Aorta (tissue), 5 donors: ENCODE data around the gene FABP2. TPM values are rescaled to one million over a fixed set of nuclear protein-coding genes. Genes with fewer than 3 reads are reported as not detected.
A peak's percentile ranks its signal among the peaks of the same experiment; 100 is the strongest.

ENCODE experiments used
- ATAC-seq: fragments of 200-7000 bp; cut with Tn5 transposase; one replicate; pipeline ENCODE4 v1.9.1; 2022; ENCODE audit warnings: moderate library complexity; ENCODE audit not compliant: low FRiP score
- DNase-seq, 2 donors: peaks; one replicate each; pipeline ENCODE4 v3.0.0-alpha.2; 2020
- H3K27ac ChIP-seq, 2 donors: one replicate each; pipeline ENCODE4 v1.5.1; 2013; ENCODE audit warnings: low read length in 2 of 2, mild to moderate bottlenecking in 2 of 2, moderate library complexity in 2 of 2, control low read depth in 1 of 2, inconsistent platforms in 1 of 2, low read depth in 1 of 2
- H3K27me3 ChIP-seq, 2 donors: one replicate each; pipeline ENCODE4 v1.6.1; 2013; ENCODE audit warnings: control low read depth in 1 of 2, low read length in 1 of 2, mild to moderate bottlenecking in 1 of 2, moderate library complexity in 1 of 2; ENCODE audit not compliant: insufficient read depth in 2 of 2, control insufficient read depth in 1 of 2
- H3K36me3 ChIP-seq, 2 donors: one replicate each; pipeline ENCODE4 v1.6.1; 2013; ENCODE audit warnings: control low read depth in 1 of 2, low read length in 1 of 2, mild to moderate bottlenecking in 1 of 2; ENCODE audit not compliant: insufficient read depth in 2 of 2, control insufficient read depth in 1 of 2
- H3K4me1 ChIP-seq, 2 donors: one replicate each; pipeline ENCODE4 v1.6.1; 2013; ENCODE audit warnings: low read length in 2 of 2, control low read depth in 1 of 2, mild to moderate bottlenecking in 1 of 2, moderate library complexity in 1 of 2; ENCODE audit not compliant: insufficient read depth in 2 of 2, control insufficient read depth in 1 of 2
- H3K4me3 ChIP-seq, 2 donors: one replicate each; pipeline ENCODE4 v1.5.1; 2013; ENCODE audit warnings: low read length in 2 of 2, control low read depth in 1 of 2, mild to moderate bottlenecking in 1 of 2
- H3K9me3 ChIP-seq: one replicate; pipeline ENCODE4 v1.6.1; 2013; ENCODE audit warnings: mild to moderate bottlenecking, low read length; ENCODE audit not compliant: control insufficient read depth
- WGBS, 2 donors: extraction: QIAGEN DNeasy Blood & Tissue Kit; methylation state at CpG; one replicate each; pipeline ENCODE4 v1.1.7; 2013; 5-methylcytosine and 5-hydroxymethylcytosine counted together
- intact Hi-C, 2 donors: fragments of 100-400 bp; cut with DNase I; formaldehyde crosslinking; loops; one replicate each; pipeline versions ENCODE4 v1.14.2 to v1.15.0; 2022
- polyA plus RNA-seq, 2 donors: library from polyadenylated mRNA; stranded (reverse); fragments of 200-250 nt; gene quantifications; one replicate each; pipeline ENCODE4 v1.2.3, GENCODE V29; 2013
- total RNA-seq, 2 donors: library from RNA; stranded (reverse); fragmentation: NEBNext Ultra II Directional; extraction: Animal tissue kit (Norgen Biotek cat#: 25700); gene quantifications; one replicate each; pipeline ENCODE4 v1.2.1, GENCODE V29; 2021
- donor health status: healthy with polysubstance abuse.
- donor health status: Bipolar disorder and iron deficiency.
- donor health status: DM: no; HTN: no; CAD: no.
- donor health status: DM: no; HTN: no; CAD: no.
- donor health status: DM: yes; HTN: yes; CAD: no.

Gene FABP2
- total and polyA plus RNA-seq, 4 donors = 0.05 to 153 TPM; not detected in 2

- no peaks in the 10 kb centered on the region for H3K9me3 ChIP-seq
- H3K36me3 ChIP-seq = no peaks in the 10 kb centered on the region
- H3K4me1 ChIP-seq = peaks cover 2 to 5% of the 10 kb centered on the region in 2 donors
- no peaks in the 10 kb centered on the region for H3K27me3 ChIP-seq
- intact Hi-C loops = loop anchor here in 1 of 2 donors (5.0 to 10.0 kb wide), 2 partner anchors 187 to 309 kb away; partner anchors contain the start of gene PDE5A
- WGBS, 2 donors = 50 to 60% methylated on average over 2 of the region's 2 CpGs
- no peak overlapping the region for H3K27ac ChIP-seq
- DNase-seq = no peak
- H3K4me3 ChIP-seq = no peak overlapping the region
- no peak for ATAC-seq
Measured at GRCh38 chr4:119317990-119318389, 3.9 kb downstream of the FABP2 start.

GRCh38 chr4:119315036-119315435 lies 6.9 kb downstream of the FABP2 start:
- WGBS, 2 donors = 39 to 45% methylated on average over 2 of the region's 2 CpGs
- H3K9me3 ChIP-seq = no peaks in the 10 kb centered on the region
- H3K36me3 ChIP-seq = no peaks in the 10 kb centered on the region
- no peak for DNase-seq
- no peak overlapping the region for H3K27ac ChIP-seq
- peaks cover 2 to 5% of the 10 kb centered on the region in 2 donors for H3K4me1 ChIP-seq
- ATAC-seq = peak; percentile 57
- H3K27me3 ChIP-seq = no peaks in the 10 kb centered on the region
- no peak overlapping the region for H3K4me3 ChIP-seq
- intact Hi-C loops = loop anchor here in 1 of 2 donors (2.0 to 10.0 kb wide), 3 partner anchors 190 to 742 kb away; partner anchors contain the start of gene PDE5A

GRCh38 chr4:119314356-119314755 lies 7.6 kb downstream of the FABP2 start:
- no peaks in the 10 kb centered on the region for H3K9me3 ChIP-seq
- intact Hi-C loops = loop anchor here (2.0 to 10.0 kb wide), 3 partner anchors 190 to 743 kb away; no protein-coding TSS in a partner anchor
- DNase-seq = no peak
- peak; percentile 87 for ATAC-seq
- peaks cover 2 to 5% of the 10 kb centered on the region in 2 donors for H3K4me1 ChIP-seq
- H3K36me3 ChIP-seq = no peaks in the 10 kb centered on the region
- no peaks in the 10 kb centered on the region for H3K27me3 ChIP-seq
- WGBS, 2 donors = 16 to 22% methylated on average over 4 of the region's 4 CpGs
- H3K27ac ChIP-seq = no peak overlapping the region
- no peak overlapping the region for H3K4me3 ChIP-seq

GRCh38 chr4:119313237-119313636 lies 8.7 kb downstream of the FABP2 start:
- H3K27me3 ChIP-seq = no peaks in the 10 kb centered on the region
- H3K36me3 ChIP-seq = no peaks in the 10 kb centered on the region
- H3K4me3 ChIP-seq = no peak overlapping the region
- no peak for ATAC-seq
- no peaks in the 10 kb centered on the region for H3K9me3 ChIP-seq
- peaks cover 2 to 5% of the 10 kb centered on the region in 2 donors for H3K4me1 ChIP-seq
- H3K27ac ChIP-seq = no peak overlapping the region
- intact Hi-C loops = loop anchor here (5.0 to 10.0 kb wide), 2 partner anchors 192 to 744 kb away; no protein-coding TSS in a partner anchor
- DNase-seq = no peak

GRCh38 chr4:119310826-119311225 lies 11.1 kb downstream of the FABP2 start:
- no peaks in the 10 kb centered on the region for H3K36me3 ChIP-seq
- peaks cover 0 to 5% of the 10 kb centered on the region in 2 donors for H3K4me1 ChIP-seq
- intact Hi-C loops = loop anchor here (5.0 to 10.0 kb wide), 2 partner anchors 194 to 746 kb away; no protein-coding TSS in a partner anchor
- no peaks in the 10 kb centered on the region for H3K27me3 ChIP-seq
- DNase-seq = no peak
- no peaks in the 10 kb centered on the region for H3K9me3 ChIP-seq
- H3K4me3 ChIP-seq = no peak overlapping the region
- ATAC-seq = no peak
- 39 to 44% methylated on average over 1 of the region's 1 CpG for WGBS, 2 donors
- no peak overlapping the region for H3K27ac ChIP-seq

GRCh38 chr4:119307606-119308005 lies 14.3 kb downstream of the FABP2 start:
- Histone ChIP-seq H3K4me3 (no peak overlapping the region), H3K36me3 (no peaks in the 10 kb centered on the region), H3K27me3 (no peaks in the 10 kb centered on the region), H3K4me1 (no peaks in the 10 kb centered on the region), H3K9me3 (no peaks in the 10 kb centered on the region), H3K27ac (no peak overlapping the region)
- DNase-seq (no peak), ATAC-seq (no peak)
- intact Hi-C loops = no loop called here

- no peaks in the 10 kb centered on the region for H3K27me3 ChIP-seq
- ATAC-seq = no peak
- intact Hi-C loops = no loop called here
Measured at GRCh38 chr4:119304431-119304830, 17.5 kb downstream of the FABP2 start.

GRCh38 chr4:119303587-119304305 lies 18.2 kb downstream of the FABP2 start:
- ATAC-seq = no peak
- H3K4me3 ChIP-seq = no peak overlapping the region
- H3K27ac ChIP-seq = no peak overlapping the region
- WGBS, 2 donors = 86 to 95% methylated on average over 5 of the region's 5 CpGs
- intact Hi-C loops = no loop called here
- H3K9me3 ChIP-seq = no peaks in the 10 kb centered on the region
- no peak for DNase-seq
- H3K27me3 ChIP-seq = no peaks in the 10 kb centered on the region
- H3K4me1 ChIP-seq = no peaks in the 10 kb centered on the region
- no peaks in the 10 kb centered on the region for H3K36me3 ChIP-seq

More at GRCh38 chr4:119304431-119304830, 17.5 kb downstream of the FABP2 start:
- no peaks in the 10 kb centered on the region for H3K4me1 ChIP-seq
- DNase-seq = no peak
- H3K9me3 ChIP-seq = no peaks in the 10 kb centered on the region
- H3K36me3 ChIP-seq = no peaks in the 10 kb centered on the region
- H3K4me3 ChIP-seq = no peak overlapping the region
- H3K27ac ChIP-seq = no peak overlapping the region
